Stomach (tissue), 4 donors: ENCODE measurements around the gene AUTS2.

Experiments used
- CTCF ChIP-seq, 7 experiments: fragments of 450-650 bp in 4 of 7; fragments of 200-600 bp in 3 of 7; sonication (generic) in 3 of 7; IDR thresholded peaks; one replicate each; pipeline ENCODE4 v1.5.1; 2016 to 2019; ENCODE audit warnings: antibody characterized with exemption in 7 of 7, control low read depth in 2 of 7, mild to moderate bottlenecking in 1 of 7
- EP300 ChIP-seq: sonication (generic); formaldehyde crosslinking; IDR thresholded peaks from one replicate; pipeline ENCODE4 v1.6.1; 2017; ENCODE audit warnings: antibody characterized with exemption
- POLR2A ChIP-seq, 4 donors: fragments of 450-650 bp; IDR thresholded peaks; one replicate each; pipeline ENCODE4 v1.6.1; 2016; ENCODE audit warnings: antibody characterized with exemption in 4 of 4, control low read depth in 2 of 4, mild to moderate bottlenecking in 1 of 4, moderate library complexity in 1 of 4
- POLR2AphosphoS5 ChIP-seq, 3 donors: sonication (generic); formaldehyde crosslinking; IDR thresholded peaks; one replicate each; pipeline ENCODE4 v1.6.1; 2016; ENCODE audit warnings: antibody characterized with exemption in 3 of 3

- TF ChIP-seq POLR2AphosphoS5 (IDR thresholded peaks at IDR 0.05): no peak
- TF ChIP-seq POLR2A (IDR thresholded peaks at IDR 0.05): no peak
- TF ChIP-seq CTCF (IDR thresholded peaks at IDR 0.05): no peak
- TF ChIP-seq EP300: no peak
Measured at GRCh38 chr7:69893906-69894305, 295.6 kb downstream of the AUTS2 start.
